Lung microvascular endothelial cell (primary cell): Measurements from ENCODE around the gene PSMA7. TPM values are rescaled to one million over a fixed set of nuclear protein-coding genes. Genes with fewer than 3 reads are reported as not detected.

Source experiments
- DNase-seq, 2 donors: peaks; one replicate each; pipeline versions ENCODE4 v3.0.0 to v3.0.0-alpha.2; 2010; ENCODE audit warnings: low read depth in 2 of 2
- total RNA-seq: library from RNA; depleted of rRNA; stranded (reverse); fragments of >200 nt; gene quantifications from 2 replicates; pipeline ENCODE4 v1.2.1, GENCODE V29; 2014

The PSMA7 gene
- total RNA-seq, 1 donor from 2014 or later: 293 TPM

- DNase-seq: no peak
These were observed 5.6 kb downstream of the PSMA7 start for GRCh38 chr20:62137478-62138203.

- no peak for DNase-seq
These were observed 6.2 kb downstream of the PSMA7 start for GRCh38 chr20:62137092-62137384.

GRCh38 chr20:62136283-62137091 is 6.7 kb downstream of the PSMA7 start:
- DNase-seq: peak; percentile 74 to 79

- DNase-seq: no peak
These were observed 7.5 kb downstream of the PSMA7 start for GRCh38 chr20:62135573-62136266.

GRCh38 chr20:62134735-62135231 is 8.4 kb downstream of the PSMA7 start:
- peak; percentile 62 to 79 for DNase-seq

GRCh38 chr20:62133864-62134263 is 9.3 kb downstream of the PSMA7 start:
- no peak for DNase-seq

- DNase-seq: peak in 1 of 2 donors; percentile 51
These were observed 9.9 kb downstream of the PSMA7 start for GRCh38 chr20:62133051-62133845.

- DNase-seq: no peak
These were observed 10.8 kb downstream of the PSMA7 start for GRCh38 chr20:62132421-62132820.

GRCh38 chr20:62131560-62132320 is 11.5 kb downstream of the PSMA7 start:
- DNase-seq: no peak

- no peak for DNase-seq
These were observed 13.3 kb downstream of the PSMA7 start for GRCh38 chr20:62129731-62130531.

GRCh38 chr20:62128502-62128901 is 14.7 kb downstream of the PSMA7 start:
- no peak for DNase-seq

GRCh38 chr20:62127799-62128198 is 15.4 kb downstream of the PSMA7 start:
- no peak for DNase-seq

GRCh38 chr20:62126141-62126540 is 17.1 kb downstream of the PSMA7 start:
- no peak for DNase-seq

GRCh38 chr20:62123450-62124118 is 19.6 kb downstream of the PSMA7 start:
- peak in 1 of 2 donors; percentile 45 for DNase-seq

- peak; percentile 23 to 36 for DNase-seq
These were observed 20.3 kb downstream of the PSMA7 start for GRCh38 chr20:62122654-62123449.

- DNase-seq: peak; percentile 97 to 98
These were observed 21.2 kb downstream of the PSMA7 start, which contains the start of gene LSM14B for GRCh38 chr20:62121776-62122653. Gene LSM14B (plus strand): TSS chr20:62122475. CDS start chr20:62122667, 192 bp downstream.
